Measurements from ENCODE around the gene BCHE.

- TF ChIP-seq EZH2 (IDR thresholded peaks at IDR 0.05) (no peak), POLR2AphosphoS5 (IDR thresholded peaks at IDR 0.05; ENCODE audit: borderline replicate concordance, low read depth, low read length) (no peak), FOXP2 (optimal IDR thresholded peaks at IDR 0.05; ENCODE audit: control extremely low read depth, extremely low read length, insufficient read depth) (no peak)
These were observed 22.8 kb downstream of the BCHE start for GRCh38 chr3:165814380-165814779.

All from SK-N-MC (cell line).